Measurements from ENCODE around the gene MDC1. TPM values are rescaled to one million over a fixed set of nuclear protein-coding genes. Genes with fewer than 3 reads are reported as not detected.

The MDC1 gene
- total and polyA plus RNA-seq, 2 experiments from 2014 or later = 17.2 to 32.7 TPM

GRCh38 chr6:30759575-30760239 is 42.6 kb upstream of the MDC1 start (continued):
- TF ChIP-seq ZNF462 (CRISPR knock-in tag; IDR thresholded peaks at IDR 0.05) (no peak), CTCF (conservative IDR thresholded peaks at IDR 0.05; ENCODE audit: low read depth in 2 of 2) (no peak), NANOG (IDR thresholded peaks at IDR 0.05; ENCODE audit: borderline replicate concordance) (no peak), ZNF331 (CRISPR knock-in tag; IDR thresholded peaks at IDR 0.05; ENCODE audit: low read depth) (no peak)

- peaks cover 4% of the 10 kb centered on the region for H3K27me3 Mint-ChIP-seq (ENCODE audit: insufficient read depth, low read depth, poor library complexity)
- H3K9me3 Mint-ChIP-seq = no peaks in the 10 kb centered on the region
- DNase-seq (ENCODE audit: low spot score) (no peak), ATAC-seq (no peak)
- no peaks in the 10 kb centered on the region for H3K79me2 ChIP-seq (replicated peaks; ENCODE audit: insufficient read depth)
- no peaks in the 10 kb centered on the region for H3K36me3 ChIP-seq (ENCODE audit: insufficient read depth)
- peaks cover 8% of the 10 kb centered on the region; the same call in 2 of the 3 replicates for H3K4me1 Mint-ChIP-seq
- no peaks in the 10 kb centered on the region for H3K27me3 ChIP-seq (ENCODE audit: insufficient read depth)
- no peaks in the 10 kb centered on the region; the same call in 1 of the 2 replicates for H4K20me1 ChIP-seq (replicated peaks; ENCODE audit: insufficient read depth)
- no peak overlapping the region for H3K27ac Mint-ChIP-seq
- no peak overlapping the region for H3K4me3 ChIP-seq
- no peak overlapping the region for H3K4me2 ChIP-seq
- H3K4me3 Mint-ChIP-seq = no peak overlapping the region
- no peaks in the 10 kb centered on the region for H3F3A ChIP-seq (replicated peaks; ENCODE audit: low read depth)
- H3K9me2 ChIP-seq (ENCODE audit: insufficient read depth) = no peaks in the 10 kb centered on the region
- no peak overlapping the region for H3K27ac ChIP-seq (ENCODE audit: low read depth)
- H3K36me3 Mint-ChIP-seq (ENCODE audit: low read depth) = no peaks in the 10 kb centered on the region
- no peak overlapping the region for H2AFZ ChIP-seq
- H3K4me1 ChIP-seq (ENCODE audit: insufficient read depth) = no peaks in the 10 kb centered on the region
- TF ChIP-seq EZH2phosphoT487 (IDR thresholded peaks at IDR 0.05; ENCODE audit: unreplicated experiment) (no peak), POLR2AphosphoS5 (IDR thresholded peaks at IDR 0.05; ENCODE audit: low read depth) (no peak), ETS1 (IDR thresholded peaks at IDR 0.05) (no peak), CTCF (conservative IDR thresholded peaks at IDR 0.05; ENCODE audit: low read depth in 2 of 2) (no peak), REST (IDR thresholded peaks at IDR 0.05; ENCODE audit: unreplicated experiment) (no peak)
Measured at GRCh38 chr6:30757261-30757904, 40.3 kb upstream of the MDC1 start.
